ENCODE results near the gene GSC2.

GSC2 gene

GRCh38 chr22:19149991-19150390, at the start of gene GSC2:
GSC2 (minus strand) TSS chr22:19150292; CDS start chr22:19150283, 9 bp downstream.
- DNase-seq (ENCODE audit: low spot score): no peak

DNA sequence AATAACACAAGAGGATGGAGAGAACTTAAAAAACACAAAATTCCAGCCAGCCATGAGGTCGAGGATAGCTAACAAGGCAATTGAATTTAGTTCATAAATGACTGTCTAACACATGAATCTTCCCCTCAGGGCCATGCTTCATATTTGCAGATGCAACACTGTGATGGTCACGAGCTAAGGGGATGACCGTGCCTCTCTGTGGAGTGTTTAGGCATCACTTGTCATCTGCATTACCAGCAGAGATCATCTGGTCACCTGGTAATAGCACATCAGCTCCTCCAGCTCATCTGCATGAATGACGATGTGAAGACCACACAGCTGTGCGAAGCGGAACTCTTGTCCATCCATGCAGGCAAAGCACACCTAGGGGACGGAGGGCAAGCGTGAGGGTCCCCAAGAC, 49.4 kb upstream of the GSC2 start:
- DNase-seq (ENCODE audit: low spot score): no peak

GRCh38 chr22:19197997-19198865, 48.1 kb upstream of the GSC2 start:
- no peak for DNase-seq (ENCODE audit: low spot score)

- no peak for DNase-seq (ENCODE audit: low spot score)
These were observed 46.9 kb upstream of the GSC2 start for GRCh38 chr22:19196841-19197612.

- DNase-seq (ENCODE audit: low spot score): no peak
These were observed 46.0 kb upstream of the GSC2 start for GRCh38 chr22:19195796-19196731.

GRCh38 chr22:19194766-19195536, 44.9 kb upstream of the GSC2 start:
- DNase-seq (ENCODE audit: low spot score): no peak

DNA sequence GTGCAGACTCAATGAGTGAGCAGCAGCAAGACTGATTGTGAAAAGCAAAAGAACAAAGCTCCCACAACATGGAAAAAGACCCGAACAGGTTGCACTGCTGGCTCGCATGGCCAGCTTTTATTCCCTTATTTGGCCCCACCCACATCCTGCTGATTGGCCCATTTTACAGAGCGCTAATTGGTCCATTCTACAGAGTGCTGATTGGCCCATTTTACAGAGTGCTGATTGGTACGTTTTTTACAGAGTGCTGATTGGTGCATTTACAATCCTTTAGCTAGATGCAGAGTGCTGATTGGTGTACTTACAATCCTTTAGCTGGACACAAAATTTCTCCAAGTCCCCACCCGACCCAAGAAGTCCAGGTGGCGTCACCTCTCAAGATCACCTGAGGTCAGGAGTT, 43.8 kb upstream of the GSC2 start:
- DNase-seq (ENCODE audit: low spot score): no peak

DNA sequence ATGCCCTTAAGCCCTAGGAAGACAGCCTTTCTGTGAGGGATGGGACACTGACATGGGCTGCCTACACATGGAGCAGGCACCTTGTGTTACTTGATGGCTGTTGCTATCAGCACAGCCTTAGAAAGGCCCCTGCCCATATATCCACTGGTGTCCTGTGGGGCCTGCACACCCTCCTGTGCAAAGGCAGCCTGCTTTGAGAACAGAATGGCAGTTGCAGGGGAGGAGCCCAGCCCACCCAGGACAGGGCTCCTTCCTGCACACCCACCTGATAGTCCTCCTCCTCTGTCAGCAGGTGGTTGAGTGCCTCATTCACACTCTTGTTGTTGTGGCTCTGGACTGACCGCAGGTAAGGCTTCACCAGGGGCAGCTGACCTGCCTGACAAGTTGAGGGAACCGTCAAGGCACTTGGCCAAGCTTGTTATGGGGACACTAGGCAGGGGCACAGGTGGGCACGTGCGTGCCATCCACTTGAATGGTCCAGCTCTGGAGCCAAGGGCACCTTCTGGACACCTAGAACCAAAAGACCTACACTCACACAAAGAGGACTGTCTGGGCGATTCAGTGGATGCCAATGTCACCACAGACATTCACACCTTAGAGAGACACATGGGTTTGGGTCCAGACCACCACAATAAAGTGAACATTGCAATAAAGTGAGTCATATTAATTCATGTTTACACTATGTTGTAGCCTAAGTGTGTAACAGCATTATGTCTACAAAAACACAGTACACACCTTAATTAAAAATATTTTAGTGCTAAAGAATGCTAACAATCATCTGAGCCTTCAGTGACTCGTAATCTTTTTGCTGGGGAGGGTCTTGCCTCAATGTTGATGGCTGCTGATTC, 37.8 kb upstream of the GSC2 start:
- DNase-seq (ENCODE audit: low spot score): no peak

DNA sequence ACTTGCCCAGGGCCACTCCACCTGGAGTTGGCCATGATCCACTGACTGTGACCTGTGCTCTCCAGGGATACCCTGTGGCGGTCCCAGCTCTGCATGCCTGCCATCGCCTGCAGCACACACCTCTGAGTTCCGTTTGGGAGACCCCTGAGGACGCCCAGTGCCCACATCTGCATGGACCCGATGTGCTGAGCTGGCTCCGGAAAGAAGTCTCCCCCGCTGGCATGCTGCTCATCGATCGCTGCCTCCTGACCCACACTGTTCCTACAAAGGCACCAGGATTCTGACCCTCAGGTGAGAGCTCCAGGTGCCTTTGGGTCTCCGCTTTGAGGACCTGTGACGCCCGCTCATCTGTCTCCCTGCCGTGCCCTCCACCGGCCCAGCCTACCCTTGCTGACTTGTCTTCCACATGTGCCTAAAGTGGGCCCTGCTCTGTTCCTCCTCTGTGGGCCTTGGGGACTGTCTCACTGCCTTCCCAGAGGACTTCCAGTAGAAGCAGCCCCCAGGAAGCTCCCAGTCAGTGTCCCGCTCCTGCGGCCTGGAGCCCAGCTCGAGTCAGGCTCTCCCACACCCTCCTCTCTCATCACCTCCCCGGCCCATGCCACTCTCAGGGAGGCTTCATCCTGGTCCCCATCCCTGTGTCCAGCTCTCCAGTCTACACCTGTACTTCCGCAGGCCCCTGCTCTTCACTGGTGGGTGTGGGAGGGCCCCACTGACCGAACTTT, 34.3 kb upstream of the GSC2 start:
- DNase-seq (ENCODE audit: low spot score): no peak

GRCh38 chr22:19183216-19183615, 33.1 kb upstream of the GSC2 start:
- DNase-seq (ENCODE audit: low spot score): no peak

DNA sequence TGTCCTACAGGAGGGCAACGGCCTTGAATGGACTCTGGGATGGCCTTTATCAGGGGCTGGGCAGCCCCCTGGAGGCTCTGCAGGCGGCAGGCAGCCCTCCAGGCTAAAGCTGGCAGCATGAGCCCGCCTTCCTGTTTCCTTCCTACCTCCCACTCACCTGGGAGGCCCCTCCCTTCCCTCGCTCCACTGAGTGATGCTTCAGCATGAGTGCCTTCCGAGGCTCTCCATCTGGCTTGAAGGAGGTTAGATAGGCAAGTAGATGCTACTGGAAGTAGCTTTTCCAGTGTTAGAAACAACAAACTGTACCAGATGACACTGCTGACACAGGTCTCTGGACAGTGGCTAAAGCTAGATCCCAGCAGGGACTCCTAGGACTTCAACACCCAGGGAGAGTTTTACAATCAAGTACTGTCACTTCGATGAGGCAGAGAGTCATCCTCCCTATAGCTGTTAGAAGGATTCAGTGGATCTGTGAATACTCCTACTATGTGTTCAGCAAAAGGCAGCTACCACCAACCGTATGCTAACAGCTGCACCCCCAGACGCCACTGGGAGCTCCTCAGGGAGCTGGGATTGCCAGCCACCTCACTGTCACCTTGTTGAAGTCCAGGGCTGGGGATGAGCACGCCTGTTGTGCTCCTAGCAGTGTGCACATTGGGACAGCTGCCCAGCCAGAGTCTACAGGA, 32.5 kb upstream of the GSC2 start:
- no peak for DNase-seq (ENCODE audit: low spot score)

DNA sequence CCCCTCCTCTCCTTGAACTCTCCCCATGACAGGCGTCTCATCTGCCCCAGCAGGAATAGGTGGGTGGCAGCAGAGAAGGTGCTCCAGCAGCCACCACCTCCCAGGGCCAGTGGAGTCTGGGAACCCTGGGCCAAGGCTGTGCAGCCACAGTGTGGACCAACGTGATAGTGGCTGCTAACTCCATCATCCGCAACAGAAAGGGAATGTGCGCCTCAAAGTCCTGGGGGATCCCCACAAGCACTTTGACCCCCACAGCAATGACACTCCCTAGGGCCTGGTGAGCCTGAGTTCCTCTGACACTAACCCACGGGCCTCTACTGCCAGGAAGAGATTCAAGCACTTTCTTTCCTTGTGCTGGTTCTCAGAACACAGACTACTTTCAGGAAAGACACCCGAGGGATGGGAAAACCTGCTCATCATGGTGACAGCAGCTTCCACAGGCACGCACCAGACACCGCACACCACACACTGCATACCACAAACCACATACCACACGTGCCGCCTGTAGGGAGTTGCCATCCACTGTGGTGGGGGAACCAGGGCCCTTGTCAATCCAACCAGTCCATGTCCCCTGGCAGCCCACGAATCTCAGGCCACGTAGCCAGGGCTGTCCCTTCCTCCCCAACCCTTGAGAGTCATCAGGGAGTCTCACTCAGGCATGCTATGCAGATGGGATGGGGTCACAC, 31.8 kb upstream of the GSC2 start:
- no peak for DNase-seq (ENCODE audit: low spot score)

DNA sequence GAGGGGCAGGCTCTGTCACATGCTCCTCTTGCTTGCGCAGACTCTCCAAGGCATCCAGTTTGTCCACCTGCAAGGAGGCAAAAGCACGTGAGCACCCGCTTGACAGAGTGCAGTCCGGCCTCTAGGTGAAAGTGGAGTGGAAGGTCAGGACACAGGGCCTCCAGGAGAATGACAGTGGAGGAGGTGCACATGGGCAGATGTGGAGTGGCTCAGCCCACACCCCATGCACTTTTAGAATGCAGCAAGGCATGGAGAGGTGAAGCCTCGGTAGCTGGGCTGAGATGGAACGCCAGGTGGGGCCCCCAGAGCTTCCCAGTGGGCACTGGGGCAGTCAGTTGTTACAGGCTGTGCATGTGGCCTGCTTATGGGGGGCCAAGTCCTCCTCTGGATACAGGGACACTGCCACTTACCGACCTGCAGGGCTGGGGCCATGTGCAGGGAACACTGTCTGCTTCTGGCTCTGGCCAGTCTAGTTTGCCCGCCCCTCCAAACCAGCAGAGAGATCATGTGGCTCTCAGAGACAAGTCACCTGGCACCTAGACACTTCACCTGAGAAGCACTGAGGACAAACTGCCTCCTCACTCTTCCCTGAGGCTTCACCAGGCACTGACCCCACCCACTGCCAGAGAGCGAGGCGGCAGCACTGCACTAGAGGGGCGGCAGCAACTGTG, 30.8 kb upstream of the GSC2 start:
- DNase-seq (ENCODE audit: low spot score): no peak

- no peak for DNase-seq (ENCODE audit: low spot score)
These were observed 30.1 kb upstream of the GSC2 start for GRCh38 chr22:19180234-19180633.

DNA sequence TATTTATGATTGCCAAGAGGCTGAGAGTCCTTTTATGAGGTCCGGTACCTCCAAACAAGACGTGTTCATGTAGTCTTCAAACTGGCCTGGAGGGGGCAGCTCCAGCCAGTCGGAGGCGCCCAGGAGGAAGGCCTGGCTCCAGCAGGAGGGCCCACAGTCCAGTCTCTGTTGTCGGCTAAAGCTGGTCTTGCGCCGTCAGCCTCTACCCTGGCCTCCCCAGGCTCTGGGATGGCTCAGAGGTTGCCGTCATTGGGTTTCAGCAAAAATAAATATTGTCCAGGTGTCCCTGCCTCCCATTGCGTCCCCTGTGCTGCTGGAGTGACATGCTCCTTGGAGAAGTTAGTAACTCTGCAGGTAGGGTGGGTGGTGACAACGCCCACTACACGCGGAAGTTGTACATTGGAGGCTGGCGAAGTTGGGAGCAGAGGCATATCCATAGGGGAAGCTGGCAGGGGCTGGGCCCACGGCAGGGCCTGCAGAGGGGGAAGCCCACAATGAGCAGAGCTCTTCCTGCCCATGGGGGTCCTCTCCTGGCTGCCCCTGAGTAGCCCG, 29.5 kb upstream of the GSC2 start:
- peak; percentile 87 for DNase-seq (ENCODE audit: low spot score)

DNA sequence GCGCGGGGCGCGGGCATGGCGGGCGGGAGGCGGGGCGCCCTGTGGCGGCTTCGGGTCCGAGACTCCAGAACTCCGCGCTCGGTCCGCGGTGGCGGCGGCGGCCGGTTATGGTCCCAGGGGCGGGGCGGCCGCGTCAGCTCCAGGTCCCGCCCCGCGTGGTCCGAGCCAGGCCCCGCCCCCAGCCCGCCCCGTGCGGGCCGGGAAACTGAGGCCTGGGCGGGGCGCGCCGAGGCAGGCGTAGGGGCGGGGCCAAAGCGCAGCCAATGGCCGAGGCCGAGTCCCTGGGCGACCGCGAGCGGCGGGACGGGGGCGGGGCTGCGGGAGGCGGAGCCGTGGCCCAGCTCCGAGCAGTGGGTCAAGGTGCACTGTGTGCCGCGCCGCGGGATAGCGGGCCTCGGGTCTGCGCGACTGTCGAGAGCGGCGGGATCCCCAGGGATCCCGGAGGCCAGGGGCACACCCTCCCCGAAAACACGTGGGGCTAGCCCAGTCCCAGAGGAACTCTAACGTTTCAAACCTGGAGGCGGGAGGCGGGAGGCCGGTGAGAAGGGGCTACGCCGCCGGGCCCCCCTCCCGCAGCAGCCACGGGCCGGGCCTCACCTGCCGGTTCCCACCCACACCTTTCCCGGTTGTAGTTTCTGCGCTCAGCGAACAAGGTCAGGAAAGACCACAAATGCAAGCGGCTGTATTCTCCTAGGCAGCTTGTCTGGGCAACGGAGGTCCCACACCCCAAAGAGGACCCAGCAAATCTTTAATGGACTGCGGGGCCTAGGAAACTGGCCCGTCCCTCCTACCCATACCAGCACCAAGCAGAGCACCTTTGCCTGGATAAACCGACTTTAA, 28.8 kb upstream of the GSC2 start, which contains the start of gene SLC25A1:
Gene SLC25A1, minus strand, starts transcription at position 80 of the 840 bp plus-strand sequence. Its CDS starts 63 bp downstream, at position 17.
- DNase-seq (ENCODE audit: low spot score): peak; percentile 97

Data from AG20443 (cell line).